Activated B cell treated with CpG ODN at 0.5 μM for 24 hours (primary cell): ENCODE measurements around the gene DDX39B. TPM values are rescaled to one million over a fixed set of nuclear protein-coding genes. Genes with fewer than 3 reads are reported as not detected.
"Not testable (repeated sequence)": the region's sequence is repeated elsewhere in the genome, so short reads cannot be mapped to it uniquely, and the experiment has no call there.

Experiments used
- ATAC-seq: fragments of 200-7000 bp; cut with Tn5 transposase; one replicate; pipeline ENCODE4 v1.10.0; 2021; ENCODE audit warnings: low read depth, mild to moderate bottlenecking, moderate library complexity
- CTCF ChIA-PET: fragments of 350-600 bp; sonication (Branson Sonifier 250); formaldehyde crosslinking; loops from one replicate; lab custom pipeline; 2021; ENCODE audit warnings: antibody characterized with exemption; lab: Charles Lee
- POLR2A ChIA-PET: fragments of 350-600 bp; sonication (Branson Sonifier 250); formaldehyde crosslinking; loops from one replicate; lab custom pipeline; 2021; ENCODE audit warnings: antibody characterized with exemption; lab: Charles Lee
- DNase-seq: peaks from one replicate; pipeline ENCODE4 v3.0.0; 2022
- H3K27ac Mint-ChIP-seq: one replicate; pipeline ENCODE4 v1.8.0; 2020; ENCODE audit warnings: mixed read lengths
- H3K27me3 Mint-ChIP-seq: one replicate; pipeline ENCODE4 v1.8.0; 2021; ENCODE audit warnings: mixed read lengths
- H3K36me3 Mint-ChIP-seq: one replicate; pipeline ENCODE4 v1.8.0; 2021; ENCODE audit warnings: low read depth, mixed read lengths
- H3K4me1 Mint-ChIP-seq: one replicate; pipeline ENCODE4 v1.8.0; 2021; ENCODE audit warnings: mixed read lengths
- H3K4me3 Mint-ChIP-seq: one replicate; pipeline ENCODE4 v1.8.0; 2020; ENCODE audit warnings: mild to moderate bottlenecking, mixed read lengths
- H3K9me3 Mint-ChIP-seq: one replicate; pipeline ENCODE4 v1.8.0; 2020; ENCODE audit warnings: mixed read lengths
- intact Hi-C: fragments of 100-400 bp; cut with micrococcal nuclease; formaldehyde crosslinking; loops from one replicate; pipeline ENCODE4 v1.15.1; 2024
- total RNA-seq: library from RNA; stranded (reverse); gene quantifications from 2 replicates; pipeline ENCODE4 v1.2.3, GENCODE V29; 2022
- TF ChIP-seq, protein P1 (sequence below): fragments of 200-600 bp; IDR thresholded peaks from one replicate; pipeline ENCODE4 v1.8.0; 2022; ENCODE audit warnings: antibody characterized with exemption, mild to moderate bottlenecking

Gene DDX39B
- total RNA-seq, 1 donor from 2014 or later, result 484 TPM

- no peak for DNase-seq
- H3K4me3 Mint-ChIP-seq, result no peak overlapping the region
- H3K27me3 Mint-ChIP-seq, result no peaks in the 10 kb centered on the region
- ChIA-PET POLR2A (no interaction called here), CTCF (no interaction called here)
- H3K9me3 Mint-ChIP-seq, result no peaks in the 10 kb centered on the region
- TF ChIP-seq, protein P1, sequence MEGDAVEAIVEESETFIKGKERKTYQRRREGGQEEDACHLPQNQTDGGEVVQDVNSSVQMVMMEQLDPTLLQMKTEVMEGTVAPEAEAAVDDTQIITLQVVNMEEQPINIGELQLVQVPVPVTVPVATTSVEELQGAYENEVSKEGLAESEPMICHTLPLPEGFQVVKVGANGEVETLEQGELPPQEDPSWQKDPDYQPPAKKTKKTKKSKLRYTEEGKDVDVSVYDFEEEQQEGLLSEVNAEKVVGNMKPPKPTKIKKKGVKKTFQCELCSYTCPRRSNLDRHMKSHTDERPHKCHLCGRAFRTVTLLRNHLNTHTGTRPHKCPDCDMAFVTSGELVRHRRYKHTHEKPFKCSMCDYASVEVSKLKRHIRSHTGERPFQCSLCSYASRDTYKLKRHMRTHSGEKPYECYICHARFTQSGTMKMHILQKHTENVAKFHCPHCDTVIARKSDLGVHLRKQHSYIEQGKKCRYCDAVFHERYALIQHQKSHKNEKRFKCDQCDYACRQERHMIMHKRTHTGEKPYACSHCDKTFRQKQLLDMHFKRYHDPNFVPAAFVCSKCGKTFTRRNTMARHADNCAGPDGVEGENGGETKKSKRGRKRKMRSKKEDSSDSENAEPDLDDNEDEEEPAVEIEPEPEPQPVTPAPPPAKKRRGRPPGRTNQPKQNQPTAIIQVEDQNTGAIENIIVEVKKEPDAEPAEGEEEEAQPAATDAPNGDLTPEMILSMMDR, result no peak
- intact Hi-C loops, result no loop called here
- H3K36me3 Mint-ChIP-seq, result peaks cover 17% of the 10 kb centered on the region
- H3K4me1 Mint-ChIP-seq, result no peaks in the 10 kb centered on the region
- no peak overlapping the region for H3K27ac Mint-ChIP-seq
- ATAC-seq, result no peak
Measured at GRCh38 chr6:31525553-31525931, 16.3 kb downstream of the DDX39B start.

- TF ChIP-seq, protein P1, result no peak
- Mint-ChIP-seq H3K27ac (no peak overlapping the region), H3K4me1 (no peaks in the 10 kb centered on the region), H3K27me3 (peaks cover 4% of the 10 kb centered on the region), H3K4me3 (no peak overlapping the region), H3K9me3 (no peaks in the 10 kb centered on the region), H3K36me3 (no peaks in the 10 kb centered on the region)
- DNase-seq (no peak), ATAC-seq (no peak)
- ChIA-PET POLR2A (no interaction called here), CTCF (no interaction called here)
- intact Hi-C loops, result no loop called here
Measured at GRCh38 chr6:31521835-31522234, 20.0 kb downstream of the DDX39B start.

DNA sequence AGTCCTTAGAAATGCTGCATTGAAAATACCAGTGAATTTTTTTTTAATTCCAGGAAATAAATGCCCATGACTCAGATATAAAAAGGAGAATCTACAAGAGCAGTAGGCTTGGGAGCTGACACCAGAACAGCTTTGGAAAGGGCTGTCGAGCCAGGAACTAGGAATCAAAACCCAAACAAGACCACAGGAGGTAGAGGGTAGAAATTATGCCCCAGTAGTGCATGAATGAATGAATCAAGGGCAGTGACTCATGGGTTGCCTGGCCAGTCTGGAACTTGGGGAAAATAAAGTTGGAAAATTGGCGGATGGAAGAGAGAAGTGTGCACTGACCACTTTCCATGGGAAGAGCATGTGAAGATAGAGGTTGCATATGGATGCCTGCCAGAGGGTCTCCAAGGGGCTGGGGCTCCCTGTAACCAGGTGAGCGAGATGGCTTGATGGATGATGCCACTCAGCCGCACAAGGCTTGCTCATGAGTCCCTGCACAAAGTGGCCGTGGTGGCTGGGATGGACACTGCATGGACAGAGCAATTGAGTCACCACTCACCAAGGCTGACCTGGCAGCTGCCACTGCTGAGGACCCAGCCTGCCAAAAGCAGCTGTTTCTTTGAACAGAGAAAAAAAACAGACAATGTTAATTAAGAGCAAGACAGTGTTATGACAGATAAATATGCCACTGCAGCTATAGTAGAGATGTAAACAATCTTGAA, 28.2 kb downstream of the DDX39B start:
- Mint-ChIP-seq H3K9me3 (no peaks in the 10 kb centered on the region), H3K27ac (no peak overlapping the region), H3K36me3 (peaks cover 26% of the 10 kb centered on the region), H3K4me3 (no peak overlapping the region), H3K27me3 (no peaks in the 10 kb centered on the region), H3K4me1 (no peaks in the 10 kb centered on the region)
- intact Hi-C loops, result no loop called here
- TF ChIP-seq, protein P1, result no peak
- DNase-seq (no peak), ATAC-seq (no peak)
- ChIA-PET POLR2A (interaction anchor here (0.6 to 0.7 kb wide), 2 partner anchors 18 to 438 kb away, joined by 3 read pairs; no protein-coding TSS in a partner anchor), CTCF (no interaction called here)

DNA sequence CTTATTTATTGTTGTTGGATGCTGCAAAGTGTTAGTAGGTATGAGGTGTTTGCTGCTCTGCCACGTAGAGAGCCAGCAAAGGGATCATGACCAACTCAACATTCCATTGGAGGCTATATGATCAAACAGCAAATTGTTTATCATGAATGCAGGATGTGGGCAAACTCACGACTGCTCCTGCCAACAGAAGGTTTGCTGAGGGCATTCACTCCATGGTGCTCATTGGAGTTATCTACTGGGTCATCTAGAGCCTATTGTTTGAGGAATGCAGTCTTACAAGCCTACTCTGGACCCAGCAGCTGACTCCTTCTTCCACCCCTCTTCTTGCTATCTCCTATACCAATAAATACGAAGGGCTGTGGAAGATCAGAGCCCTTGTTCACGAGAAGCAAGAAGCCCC, 31.8 kb downstream of the DDX39B start:
- Mint-ChIP-seq H3K4me3 (no peak overlapping the region), H3K27ac (no peak overlapping the region), H3K9me3 (no peaks in the 10 kb centered on the region), H3K27me3 (no peaks in the 10 kb centered on the region), H3K36me3 (peaks cover 61% of the 10 kb centered on the region), H3K4me1 (peaks cover 4% of the 10 kb centered on the region)
- TF ChIP-seq, protein P1, result no peak
- ChIA-PET CTCF (no interaction called here), POLR2A (interaction anchor here (0.6 kb wide), 1 partner anchor 11 kb away, joined by 3 read pairs; no protein-coding TSS in a partner anchor)
- ATAC-seq (no peak), DNase-seq (no peak)
- intact Hi-C loops, result no loop called here

DNA sequence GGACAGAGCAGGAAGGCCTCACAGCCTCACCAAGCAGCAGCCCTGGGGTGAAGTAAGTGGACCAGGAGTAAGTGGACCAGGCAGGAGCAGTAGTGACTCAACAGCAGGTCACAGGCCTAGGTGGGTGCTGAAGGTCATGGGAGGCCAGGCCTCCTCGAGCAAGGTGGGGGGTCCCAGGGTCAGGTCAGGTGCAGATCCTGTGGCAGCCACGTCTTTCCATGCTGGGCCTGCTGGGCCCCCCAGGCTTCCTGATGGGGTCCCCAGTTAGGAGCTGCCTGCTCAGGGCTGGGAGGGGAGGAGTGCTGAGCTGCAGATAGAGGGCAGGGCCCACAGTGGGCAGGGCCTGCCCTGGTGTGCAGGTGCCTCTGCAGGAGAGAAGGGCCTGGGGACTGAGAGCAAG, 32.8 kb downstream of the DDX39B start:
- H3K27ac Mint-ChIP-seq, ATAC-seq, H3K4me3 Mint-ChIP-seq, intact Hi-C loops, H3K4me1 Mint-ChIP-seq, DNase-seq, POLR2A ChIA-PET, CTCF ChIA-PET, H3K27me3 Mint-ChIP-seq, H3K9me3 Mint-ChIP-seq: not testable (repeated sequence)
- peaks cover 64% of the 10 kb centered on the region for H3K36me3 Mint-ChIP-seq
